Astrocyte (in vitro differentiated cells and primary cell): ENCODE measurements around the gene ABCG5. TPM values are rescaled to one million over a fixed set of nuclear protein-coding genes. Genes with fewer than 3 reads are reported as not detected.

ENCODE experiments used
- DNase-seq: peaks from one replicate; pipeline ENCODE4 v3.0.0-alpha.2; 2010; ENCODE audit warnings: low read depth
- FAIRE-seq: peaks from 2 replicates; lab custom pipeline; 2011; peaks lifted over from hg19 to GRCh38; lab: Jason Lieb, UNC
- H2AFZ ChIP-seq: 2 replicates; pipeline ENCODE4 v1.6.0; 2012; ENCODE audit warnings: low read depth, low read length, inconsistent platforms
- H3K27ac ChIP-seq: 2 replicates; pipeline ENCODE4 v1.5.1; 2011; ENCODE audit warnings: low read depth, low read length, inconsistent platforms
- H3K27me3 ChIP-seq: 2 replicates; pipeline ENCODE4 v1.6.0; 2011; ENCODE audit warnings: low read length, inconsistent platforms; ENCODE audit not compliant: insufficient read depth
- H3K36me3 ChIP-seq: 2 replicates; pipeline ENCODE4 v1.5.1; 2011; ENCODE audit warnings: low read length, inconsistent platforms; ENCODE audit not compliant: insufficient read depth
- H3K4me1 ChIP-seq: 2 replicates; pipeline ENCODE4 v1.5.1; 2011; ENCODE audit warnings: low read length, inconsistent platforms; ENCODE audit not compliant: insufficient read depth
- H3K4me2 ChIP-seq: 2 replicates; pipeline ENCODE4 v1.6.0; 2012; ENCODE audit warnings: low read length, inconsistent platforms
- H3K4me3 ChIP-seq: 2 replicates; pipeline ENCODE4 v1.5.1; 2011; ENCODE audit warnings: low read depth, mild to moderate bottlenecking, low read length, inconsistent platforms; ENCODE audit not compliant: insufficient read depth
- H3K79me2 ChIP-seq: 2 replicates; pipeline ENCODE4 v1.6.0; 2012; ENCODE audit warnings: mild to moderate bottlenecking, low read length, inconsistent platforms; ENCODE audit not compliant: insufficient read depth
- H3K9ac ChIP-seq: 2 replicates; pipeline ENCODE4 v1.6.0; 2012; ENCODE audit warnings: mild to moderate bottlenecking, low read length, inconsistent platforms
- H3K9me3 ChIP-seq: 2 replicates; pipeline ENCODE4 v1.5.1; 2012; ENCODE audit warnings: low read depth, mild to moderate bottlenecking, low read length, inconsistent platforms; ENCODE audit not compliant: insufficient read depth
- H4K20me1 ChIP-seq: 2 replicates; pipeline ENCODE4 v1.6.0; 2012; ENCODE audit warnings: low read length, inconsistent platforms; ENCODE audit not compliant: insufficient read depth
- H3K27ac Mint-ChIP-seq: one replicate; pipeline ENCODE4 v1.8.0; 2021; ENCODE audit warnings: mild to moderate bottlenecking, mixed read lengths; ENCODE audit not compliant: unreplicated experiment
- H3K27me3 Mint-ChIP-seq: one replicate; pipeline ENCODE4 v1.8.0; 2021; ENCODE audit warnings: low read depth, mixed read lengths; ENCODE audit not compliant: unreplicated experiment
- H3K36me3 Mint-ChIP-seq: one replicate; pipeline ENCODE4 v1.8.0; 2021; ENCODE audit warnings: low read depth, mixed read lengths; ENCODE audit not compliant: unreplicated experiment
- H3K4me1 Mint-ChIP-seq: one replicate; pipeline ENCODE4 v1.8.0; 2021; ENCODE audit warnings: low read depth, mixed read lengths; ENCODE audit not compliant: unreplicated experiment
- H3K4me3 Mint-ChIP-seq: one replicate; pipeline ENCODE4 v1.8.0; 2021; ENCODE audit warnings: mild to moderate bottlenecking, moderate library complexity, mixed read lengths; ENCODE audit not compliant: unreplicated experiment
- H3K9me3 Mint-ChIP-seq: one replicate; pipeline ENCODE4 v1.8.0; 2021; ENCODE audit warnings: mild to moderate bottlenecking, mixed read lengths; ENCODE audit not compliant: unreplicated experiment
- EZH2 ChIP-seq: IDR thresholded peaks from 2 replicates; pipeline ENCODE4 v1.6.1; 2012; ENCODE audit warnings: mild to moderate bottlenecking, low read length, inconsistent platforms; ENCODE audit not compliant: insufficient read depth
- total RNA-seq: library from RNA; stranded (reverse); gene quantifications from 2 replicates; pipeline ENCODE4 v1.2.1, GENCODE V29; 2021
- TF ChIP-seq, protein P1 (sequence below): IDR thresholded peaks from 2 replicates; pipeline ENCODE4 v1.5.1; 2011; ENCODE audit warnings: low read depth, mild to moderate bottlenecking, inconsistent platforms, low read length, moderate library complexity; ENCODE audit not compliant: insufficient read depth

Gene ABCG5
- total RNA-seq, 1 donor from 2014 or later = not detected

DNA sequence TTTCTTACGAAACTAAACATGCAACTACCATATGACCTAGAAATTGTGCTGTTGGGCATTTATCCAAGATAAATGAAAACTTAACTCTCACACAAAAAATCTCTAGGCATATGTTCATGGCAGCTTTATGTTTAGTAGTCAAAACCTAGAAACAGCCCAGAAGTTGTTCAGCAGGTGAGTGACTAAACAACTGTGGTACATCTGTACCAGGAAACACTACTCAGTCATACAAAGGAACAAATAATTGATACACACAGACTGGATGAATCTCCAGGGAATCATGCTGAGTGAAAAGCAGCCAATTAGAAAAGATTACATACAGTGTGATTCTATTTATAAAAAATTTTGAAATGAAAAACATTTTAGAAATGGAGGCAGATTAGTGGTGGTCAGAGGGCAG is 35.5 kb downstream of the ABCG5 start:
- DNase-seq = no peak
- Histone ChIP-seq H3K4me2 (no peak overlapping the region), H3K36me3 (peaks cover 3% of the 10 kb centered on the region), H3K4me3 (no peak overlapping the region), H2AFZ (no peak overlapping the region), H3K27me3 (no peaks in the 10 kb centered on the region), H3K9me3 (no peaks in the 10 kb centered on the region), H3K4me1 (no peaks in the 10 kb centered on the region), H3K9ac (no peak overlapping the region), H3K79me2 (no peaks in the 10 kb centered on the region), H4K20me1 (no peaks in the 10 kb centered on the region), H3K27ac (no peak overlapping the region)
- Mint-ChIP-seq H3K9me3 (no peaks in the 10 kb centered on the region), H3K4me1 (no peaks in the 10 kb centered on the region), H3K27ac (no peak overlapping the region), H3K4me3 (no peak overlapping the region), H3K36me3 (peaks cover 11% of the 10 kb centered on the region), H3K27me3 (no peaks in the 10 kb centered on the region)
- no peak for FAIRE-seq
- TF ChIP-seq EZH2 = no peak
- TF ChIP-seq, protein P1, sequence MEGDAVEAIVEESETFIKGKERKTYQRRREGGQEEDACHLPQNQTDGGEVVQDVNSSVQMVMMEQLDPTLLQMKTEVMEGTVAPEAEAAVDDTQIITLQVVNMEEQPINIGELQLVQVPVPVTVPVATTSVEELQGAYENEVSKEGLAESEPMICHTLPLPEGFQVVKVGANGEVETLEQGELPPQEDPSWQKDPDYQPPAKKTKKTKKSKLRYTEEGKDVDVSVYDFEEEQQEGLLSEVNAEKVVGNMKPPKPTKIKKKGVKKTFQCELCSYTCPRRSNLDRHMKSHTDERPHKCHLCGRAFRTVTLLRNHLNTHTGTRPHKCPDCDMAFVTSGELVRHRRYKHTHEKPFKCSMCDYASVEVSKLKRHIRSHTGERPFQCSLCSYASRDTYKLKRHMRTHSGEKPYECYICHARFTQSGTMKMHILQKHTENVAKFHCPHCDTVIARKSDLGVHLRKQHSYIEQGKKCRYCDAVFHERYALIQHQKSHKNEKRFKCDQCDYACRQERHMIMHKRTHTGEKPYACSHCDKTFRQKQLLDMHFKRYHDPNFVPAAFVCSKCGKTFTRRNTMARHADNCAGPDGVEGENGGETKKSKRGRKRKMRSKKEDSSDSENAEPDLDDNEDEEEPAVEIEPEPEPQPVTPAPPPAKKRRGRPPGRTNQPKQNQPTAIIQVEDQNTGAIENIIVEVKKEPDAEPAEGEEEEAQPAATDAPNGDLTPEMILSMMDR = no peak

DNA sequence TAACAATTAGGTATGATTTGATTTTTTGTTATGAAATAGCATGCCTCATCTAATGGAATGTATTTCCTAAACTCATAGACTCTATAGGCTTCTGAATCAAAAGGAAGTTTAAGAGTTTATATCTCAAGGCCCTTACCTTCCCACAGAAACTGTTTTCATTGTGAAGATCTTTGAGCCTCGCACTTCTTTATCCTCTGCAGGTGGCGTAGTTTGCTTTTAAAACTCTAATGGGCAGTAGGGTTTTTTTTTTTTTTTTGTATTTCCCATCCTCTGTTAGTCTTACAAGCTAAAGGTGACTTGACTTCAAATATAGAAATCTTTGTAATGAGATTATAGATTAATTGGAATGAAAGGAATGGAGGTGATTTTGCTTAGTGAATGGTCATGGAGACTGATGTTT is 36.5 kb downstream of the ABCG5 start:
- DNase-seq = no peak
- H3K9me3 ChIP-seq = no peaks in the 10 kb centered on the region
- H3K4me1 ChIP-seq = no peaks in the 10 kb centered on the region
- no peak overlapping the region for H3K27ac Mint-ChIP-seq
- H3K4me3 ChIP-seq = no peak overlapping the region
- H3K27ac ChIP-seq = no peak overlapping the region
- no peaks in the 10 kb centered on the region for H3K4me1 Mint-ChIP-seq
- no peaks in the 10 kb centered on the region for H3K27me3 ChIP-seq
- H3K79me2 ChIP-seq = no peaks in the 10 kb centered on the region
- no peaks in the 10 kb centered on the region for H4K20me1 ChIP-seq
- H3K9me3 Mint-ChIP-seq = no peaks in the 10 kb centered on the region
- no peak overlapping the region for H2AFZ ChIP-seq
- H3K27me3 Mint-ChIP-seq = no peaks in the 10 kb centered on the region
- no peak overlapping the region for H3K4me3 Mint-ChIP-seq
- no peak overlapping the region for H3K4me2 ChIP-seq
- no peak for TF ChIP-seq EZH2
- TF ChIP-seq, protein P1 = no peak
- no peak overlapping the region for H3K9ac ChIP-seq
- H3K36me3 Mint-ChIP-seq = peaks cover 11% of the 10 kb centered on the region
- peaks cover 3% of the 10 kb centered on the region for H3K36me3 ChIP-seq
- FAIRE-seq = no peak

DNA sequence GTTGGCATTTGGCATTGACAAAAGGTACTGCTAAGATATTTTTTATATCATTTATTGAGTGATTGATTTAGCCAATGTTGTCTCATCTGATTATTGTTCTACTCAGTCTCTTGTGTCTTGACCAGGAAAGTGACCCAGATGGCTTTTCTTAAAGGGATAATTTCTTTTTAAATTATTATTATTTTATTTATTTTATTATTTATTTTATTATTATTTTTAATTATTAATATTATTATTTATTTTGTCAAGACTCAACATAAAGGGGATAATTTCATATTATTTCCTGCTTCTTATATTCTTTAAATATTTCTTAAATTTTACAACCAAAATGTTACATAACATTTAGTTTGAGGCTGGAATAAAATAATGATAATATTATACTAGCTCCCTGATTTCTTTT is 37.7 kb downstream of the ABCG5 start:
- Histone ChIP-seq H3K36me3 (no peaks in the 10 kb centered on the region), H3K4me3 (no peak overlapping the region), H4K20me1 (no peaks in the 10 kb centered on the region), H3K9ac (no peak overlapping the region), H3K4me2 (no peak overlapping the region), H3K9me3 (no peaks in the 10 kb centered on the region), H3K79me2 (no peaks in the 10 kb centered on the region), H3K27ac (no peak overlapping the region), H2AFZ (no peak overlapping the region), H3K27me3 (no peaks in the 10 kb centered on the region), H3K4me1 (no peaks in the 10 kb centered on the region)
- no peak for TF ChIP-seq EZH2
- TF ChIP-seq, protein P1 = no peak
- FAIRE-seq = no peak
- Mint-ChIP-seq H3K9me3 (no peaks in the 10 kb centered on the region), H3K4me1 (no peaks in the 10 kb centered on the region), H3K27me3 (no peaks in the 10 kb centered on the region), H3K4me3 (no peak overlapping the region), H3K27ac (no peak overlapping the region), H3K36me3 (peaks cover 11% of the 10 kb centered on the region)
- DNase-seq = no peak
